Activated CD4-positive, alpha-beta T cell treated with anti-CD3 and anti-CD28 coated beads, Interleukin-10, Interleukin-2, amounts not matched to agents 100 ng/mL and 50 ng/mL, durations not matched to agents 16 hours and 8 hours (primary cell): Measurements from ENCODE around the gene SLC4A5.
"Not testable (repeated sequence)": the region's sequence is repeated elsewhere in the genome, so short reads cannot be mapped to it uniquely, and the experiment has no call there.

ENCODE experiments used
- DNase-seq: peaks from one replicate; pipeline ENCODE4 v3.0.0-alpha.2; 2020

The SLC4A5 gene

DNA sequence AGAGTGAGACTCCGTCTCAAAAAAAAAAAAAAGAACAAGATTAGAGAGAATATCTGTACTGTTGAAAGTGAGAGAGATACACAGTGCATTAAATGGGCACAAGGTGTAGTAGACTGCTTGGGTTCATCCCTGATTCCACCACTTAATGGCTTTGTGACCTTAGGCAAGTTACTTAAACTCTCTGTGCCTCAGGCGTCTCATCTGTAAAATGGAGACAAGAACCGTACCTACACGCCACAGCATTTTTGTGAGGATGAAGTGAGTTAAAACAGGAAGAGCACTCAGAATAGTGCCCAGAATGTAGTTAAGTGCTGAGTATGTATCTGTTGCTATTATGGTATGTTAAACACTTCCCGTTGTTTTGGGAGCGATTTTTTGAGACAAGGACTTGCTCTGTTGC, 80.5 kb downstream of the SLC4A5 start:
- no peak for DNase-seq

DNA sequence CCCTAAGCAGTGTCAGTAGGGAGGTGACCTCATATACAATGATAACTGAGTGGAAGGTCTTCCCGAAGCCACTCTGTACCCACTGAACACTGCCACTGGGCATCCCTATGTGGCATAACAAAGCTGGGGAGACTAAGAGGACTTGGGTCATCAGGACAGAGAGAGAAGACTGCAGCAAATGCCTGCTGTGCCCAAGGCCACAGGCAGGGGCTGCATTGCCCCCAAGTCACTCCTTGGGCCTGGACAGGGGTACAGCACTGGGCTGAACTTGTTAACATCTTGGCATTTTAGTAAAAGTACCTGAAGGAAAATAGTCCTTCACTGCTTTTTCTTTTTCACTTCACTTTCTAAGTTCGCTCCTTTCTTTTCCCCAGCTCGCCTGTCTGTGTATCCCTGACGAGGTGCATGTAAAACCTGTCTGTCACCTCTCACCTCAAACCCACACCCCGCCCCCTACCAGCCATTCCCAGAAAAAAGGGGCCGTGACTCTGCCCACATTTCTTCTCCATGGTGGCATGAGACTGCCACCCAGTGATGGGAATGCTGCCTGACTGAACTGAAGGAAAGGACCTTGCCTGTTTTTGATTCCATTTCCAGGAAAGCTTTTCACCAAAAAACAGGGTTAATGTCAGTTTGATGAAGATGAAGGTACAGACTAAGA, 81.9 kb downstream of the SLC4A5 start:
- DNase-seq, result no peak

DNA sequence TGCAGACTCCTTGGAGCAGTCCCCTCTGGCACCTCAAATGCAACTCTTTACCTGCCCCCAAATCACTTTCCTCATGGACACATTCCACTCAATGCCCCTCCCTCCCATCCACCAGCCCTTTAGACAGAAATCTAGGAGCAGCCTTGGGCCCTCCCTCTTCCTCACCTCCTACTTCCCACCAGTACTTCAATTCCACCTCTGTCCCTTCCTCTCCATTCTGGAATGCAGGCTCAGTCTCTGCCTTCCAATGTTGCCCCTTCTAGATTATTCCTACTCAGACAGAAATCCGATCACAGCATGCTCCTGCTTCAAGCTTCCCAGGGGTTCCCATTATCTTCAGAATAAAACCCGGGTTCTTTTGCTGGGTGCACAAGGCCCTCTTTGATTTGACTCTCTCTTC, 82.7 kb downstream of the SLC4A5 start:
- no peak for DNase-seq

DNA sequence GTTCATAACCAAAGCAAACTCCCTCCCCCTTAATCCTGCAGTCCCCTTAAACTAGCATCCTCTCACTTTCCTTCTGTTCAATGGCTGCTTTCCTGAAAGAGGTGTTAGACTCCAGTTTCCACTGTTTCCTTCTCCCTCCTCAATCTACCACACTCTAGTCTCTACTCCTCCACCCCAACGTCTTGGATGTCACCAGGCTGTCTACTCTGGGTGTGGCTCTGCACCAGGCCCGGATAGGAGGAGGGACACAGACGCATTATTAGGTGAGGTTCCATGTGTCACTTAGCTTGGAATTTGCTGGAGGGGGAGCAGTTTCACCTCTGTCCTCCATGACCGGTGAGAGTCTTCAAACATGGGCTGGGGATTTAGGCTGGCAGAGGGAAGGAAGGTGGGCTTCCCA, 83.5 kb downstream of the SLC4A5 start:
- no peak for DNase-seq

DNA sequence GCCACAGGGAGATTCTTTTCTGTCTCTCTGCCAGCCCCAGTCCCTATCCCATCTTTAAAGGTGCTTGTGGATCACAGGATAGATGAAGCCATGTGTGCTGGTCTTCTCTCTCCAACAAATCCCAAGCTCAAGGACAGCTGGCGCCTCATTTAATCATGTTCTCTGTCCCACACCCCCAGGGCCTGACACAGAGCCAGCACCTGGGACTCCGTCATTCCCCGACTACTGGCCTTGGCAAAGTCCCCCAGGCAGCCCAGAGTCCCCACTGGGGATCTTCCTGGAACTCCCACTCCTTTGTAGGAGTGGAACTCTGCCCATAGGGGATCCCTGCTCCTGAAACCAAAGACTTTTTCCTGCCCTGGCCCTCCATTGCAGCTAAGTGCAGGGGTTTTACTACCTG, 84.0 kb downstream of the SLC4A5 start:
- no peak for DNase-seq

DNA sequence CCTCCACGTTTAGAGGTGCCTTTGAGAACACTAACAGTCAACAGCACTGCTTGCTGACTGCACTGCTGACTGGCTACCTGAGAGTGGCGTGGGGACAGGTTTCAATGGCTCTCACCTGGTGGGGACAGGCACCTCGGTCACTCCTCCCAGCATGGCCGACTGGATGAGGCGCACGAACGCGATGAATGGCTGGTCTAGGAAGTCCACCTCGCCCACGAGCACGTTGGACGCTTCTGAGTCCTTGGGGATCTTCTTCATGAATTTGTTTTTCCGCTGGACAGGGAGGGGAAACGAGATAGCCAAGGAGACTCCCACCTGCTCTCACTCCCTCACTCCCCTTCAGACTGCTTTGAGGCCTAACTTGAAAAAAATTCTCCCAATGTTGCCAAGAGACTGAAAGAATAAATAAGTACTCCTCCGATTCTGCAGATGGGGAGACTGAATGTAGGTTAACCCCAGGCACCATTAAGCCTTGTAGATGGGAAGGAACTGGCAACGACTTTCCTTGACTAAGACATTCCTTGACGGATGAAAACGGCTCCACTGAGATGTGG, 87.5 kb downstream of the SLC4A5 start:
- no peak for DNase-seq

DNA sequence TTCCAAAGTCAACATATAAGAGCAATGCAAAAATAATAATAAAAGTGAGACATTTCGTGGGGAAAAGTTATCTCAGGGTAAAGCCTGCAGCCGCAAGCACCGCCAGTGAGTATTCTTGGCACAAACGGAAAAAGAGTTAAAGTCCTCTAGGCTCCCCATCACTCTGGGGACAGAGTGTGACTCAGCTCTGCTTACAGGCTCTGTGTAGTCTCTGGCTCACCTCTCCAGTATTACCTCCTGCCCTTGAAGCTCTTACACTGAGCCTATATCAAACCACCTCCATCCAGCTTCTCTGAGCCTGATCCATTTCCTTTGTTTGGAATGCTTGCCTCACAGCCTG, 89.3 kb downstream of the SLC4A5 start:
- DNase-seq, result no peak

DNA sequence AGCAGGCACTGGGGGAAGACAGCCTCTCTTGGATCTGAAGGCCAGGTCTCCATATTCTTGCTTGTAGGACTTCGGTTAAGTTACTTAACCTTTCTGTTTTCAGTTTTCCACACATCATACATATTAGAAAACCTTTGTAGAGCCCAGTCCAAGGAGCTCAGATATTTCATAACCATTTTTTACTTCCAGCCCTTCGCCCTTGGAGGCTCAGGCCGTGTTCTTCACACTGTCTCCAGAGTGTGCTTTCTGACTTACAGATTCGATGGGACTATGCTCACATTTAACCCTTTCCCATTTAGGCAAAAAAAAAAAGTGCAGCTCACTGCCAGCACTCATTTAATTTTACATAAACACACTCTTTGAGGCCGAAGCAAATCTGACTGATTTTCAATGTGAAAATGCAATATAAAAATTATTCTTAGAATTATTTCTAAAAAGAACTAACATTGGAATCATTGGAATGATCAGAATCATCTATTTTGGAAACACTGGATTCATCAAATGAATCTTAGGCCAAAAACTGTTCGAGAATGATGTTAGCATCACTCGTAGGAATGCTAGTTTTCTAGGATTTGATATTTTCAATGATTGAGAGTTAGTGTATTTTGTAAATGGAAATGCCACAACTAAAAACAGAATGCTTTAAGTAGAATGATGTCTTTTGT, 89.8 kb downstream of the SLC4A5 start:
- no peak for DNase-seq

DNA sequence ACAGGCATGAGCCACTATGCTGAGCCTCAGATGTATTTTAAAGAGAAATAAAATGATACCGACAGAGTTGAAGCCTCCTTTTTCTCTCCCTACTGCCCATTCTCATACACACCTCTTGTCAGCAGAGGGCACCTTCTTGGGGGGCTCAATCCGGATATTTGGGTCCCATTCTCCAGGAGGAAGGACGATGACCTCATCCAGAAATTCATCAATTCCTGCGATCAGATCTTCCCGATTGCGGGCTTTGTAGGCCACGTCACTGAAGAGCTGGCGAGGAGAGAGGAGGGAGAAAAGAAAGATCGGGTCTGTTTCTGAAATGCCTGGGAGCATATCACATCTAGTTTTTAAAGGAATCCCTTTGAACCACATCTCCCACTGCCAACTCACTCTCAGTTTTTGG, 90.4 kb downstream of the SLC4A5 start:
- DNase-seq, result no peak

DNA sequence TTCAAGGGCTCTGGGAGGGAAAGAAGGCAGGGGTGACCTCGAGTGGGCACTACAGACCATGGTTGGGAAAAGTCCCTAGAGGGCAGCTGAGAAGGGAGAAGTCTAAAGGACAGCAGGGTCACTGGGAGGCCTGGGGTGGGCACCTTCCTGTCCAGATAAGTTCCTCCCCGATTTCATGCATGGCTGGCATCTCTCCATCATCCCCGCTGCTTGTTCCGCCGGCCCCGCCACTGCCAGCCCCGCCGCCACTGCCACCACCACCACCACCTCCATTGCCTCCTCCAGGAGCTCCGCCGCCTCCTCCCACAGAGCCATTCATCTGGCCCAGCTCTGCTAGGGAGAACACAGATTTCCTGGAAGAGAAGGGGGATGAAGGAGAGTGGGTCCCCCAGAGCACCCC, 91.2 kb downstream of the SLC4A5 start:
- no peak for DNase-seq

DNA sequence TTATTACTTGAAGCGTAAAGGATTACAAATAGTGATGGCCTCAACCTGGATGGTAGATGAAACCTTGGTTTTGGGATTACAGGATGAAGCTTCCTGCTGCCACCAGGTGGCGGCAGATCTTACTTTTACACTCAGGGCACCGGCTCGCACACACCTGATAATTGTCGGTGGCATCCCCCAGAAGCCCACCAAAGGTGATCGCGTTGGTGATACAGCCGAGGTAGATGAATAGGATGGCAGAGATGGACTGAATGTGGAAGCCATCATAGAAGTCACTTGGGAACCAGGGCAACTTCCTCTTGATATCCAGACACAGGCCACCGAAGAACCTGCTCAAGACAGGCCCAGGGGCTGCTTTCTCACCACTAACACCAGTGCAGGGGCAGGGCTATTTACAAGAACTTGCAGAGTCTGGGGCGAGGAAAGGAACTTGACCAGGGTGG, 93.0 kb downstream of the SLC4A5 start:
- DNase-seq, result peak; percentile 55

DNA sequence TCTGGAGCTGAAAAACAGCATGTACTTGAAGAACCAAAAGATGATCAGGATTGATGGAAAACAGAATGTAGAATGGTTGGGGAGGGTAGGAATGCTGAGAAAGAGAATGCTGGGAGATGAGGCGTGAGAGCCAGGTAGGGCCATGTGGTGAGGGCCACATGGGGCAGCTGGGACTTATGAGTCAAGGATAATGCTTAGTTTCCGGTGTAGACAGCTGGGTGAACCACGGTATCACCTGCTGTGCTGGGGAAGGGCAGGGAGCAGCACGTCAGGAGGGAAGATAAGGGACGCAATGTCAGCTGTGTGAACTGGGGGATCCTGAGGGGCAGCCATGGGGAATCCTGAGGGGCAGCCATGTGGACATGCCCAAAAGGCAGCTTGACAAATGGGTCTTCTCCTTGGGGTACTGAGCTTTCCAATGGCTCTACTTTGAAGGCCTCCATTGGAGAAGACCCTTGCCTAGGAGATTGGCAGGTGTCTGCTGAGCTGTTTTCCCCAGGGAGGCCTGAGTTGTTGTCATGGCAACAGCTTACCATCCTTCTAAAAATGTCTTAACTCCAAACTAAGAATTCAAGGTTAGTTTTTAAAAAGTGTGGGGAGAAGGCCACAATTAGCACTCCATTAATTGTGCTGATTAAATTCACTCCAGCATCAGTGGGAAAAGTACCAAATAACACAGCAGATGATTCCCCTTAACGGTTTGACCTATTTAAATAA, 93.7 kb downstream of the SLC4A5 start:
- no peak for DNase-seq

DNA sequence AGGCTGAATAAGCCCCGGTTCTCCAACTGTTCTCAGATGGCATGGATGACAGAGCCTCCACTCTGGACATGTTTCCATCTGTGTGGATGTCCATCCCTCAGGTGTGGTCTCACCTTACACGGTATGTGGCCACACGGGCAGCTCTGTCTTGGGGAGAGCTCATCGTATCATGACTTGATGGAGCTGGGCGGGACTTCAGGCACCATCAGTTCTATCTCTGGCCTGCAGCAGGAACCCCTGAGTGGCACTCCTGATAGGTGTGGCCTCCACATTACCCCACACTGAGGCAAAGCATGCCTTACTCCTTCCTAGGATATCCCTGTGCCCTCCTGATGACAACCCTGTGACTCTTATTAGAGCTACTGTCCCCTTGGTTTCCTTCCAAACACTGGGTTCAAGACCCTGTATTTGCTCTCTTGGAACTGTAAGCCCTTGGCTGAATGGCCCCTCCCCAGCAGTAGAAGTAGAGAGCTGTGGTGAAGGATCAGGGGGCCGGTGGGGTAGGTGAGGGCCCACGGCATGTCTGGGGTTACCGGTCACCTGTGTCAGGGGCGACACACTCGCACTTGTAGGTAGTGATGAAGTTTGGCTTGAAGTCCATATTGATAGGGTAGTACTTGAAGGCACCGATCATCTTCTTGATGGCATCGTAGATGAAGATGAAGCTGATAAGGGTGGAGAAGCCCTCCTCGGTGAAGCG, 96.6 kb downstream of the SLC4A5 start:
- no peak for DNase-seq

DNA sequence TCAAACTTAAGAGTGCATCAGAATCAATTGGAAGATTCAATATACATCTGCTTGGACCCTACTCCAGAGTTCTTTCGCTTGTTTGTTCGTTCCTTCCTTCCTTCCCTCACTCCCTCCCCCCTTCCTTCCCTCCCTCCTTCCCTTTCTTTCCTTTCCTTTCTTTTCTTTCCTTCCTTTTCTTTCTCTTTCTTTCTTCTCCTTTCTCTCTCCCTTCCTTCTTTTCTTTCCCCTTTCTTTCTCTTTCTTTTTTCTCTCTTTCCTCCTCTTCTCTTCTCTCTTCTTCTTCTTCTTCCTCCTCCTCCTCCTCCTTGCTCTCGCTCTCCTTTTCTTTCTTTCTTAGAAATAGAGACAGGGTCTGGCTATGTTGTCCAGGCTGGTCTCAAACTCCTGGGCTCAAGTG, 98.9 kb downstream of the SLC4A5 start:
- no peak for DNase-seq

DNA sequence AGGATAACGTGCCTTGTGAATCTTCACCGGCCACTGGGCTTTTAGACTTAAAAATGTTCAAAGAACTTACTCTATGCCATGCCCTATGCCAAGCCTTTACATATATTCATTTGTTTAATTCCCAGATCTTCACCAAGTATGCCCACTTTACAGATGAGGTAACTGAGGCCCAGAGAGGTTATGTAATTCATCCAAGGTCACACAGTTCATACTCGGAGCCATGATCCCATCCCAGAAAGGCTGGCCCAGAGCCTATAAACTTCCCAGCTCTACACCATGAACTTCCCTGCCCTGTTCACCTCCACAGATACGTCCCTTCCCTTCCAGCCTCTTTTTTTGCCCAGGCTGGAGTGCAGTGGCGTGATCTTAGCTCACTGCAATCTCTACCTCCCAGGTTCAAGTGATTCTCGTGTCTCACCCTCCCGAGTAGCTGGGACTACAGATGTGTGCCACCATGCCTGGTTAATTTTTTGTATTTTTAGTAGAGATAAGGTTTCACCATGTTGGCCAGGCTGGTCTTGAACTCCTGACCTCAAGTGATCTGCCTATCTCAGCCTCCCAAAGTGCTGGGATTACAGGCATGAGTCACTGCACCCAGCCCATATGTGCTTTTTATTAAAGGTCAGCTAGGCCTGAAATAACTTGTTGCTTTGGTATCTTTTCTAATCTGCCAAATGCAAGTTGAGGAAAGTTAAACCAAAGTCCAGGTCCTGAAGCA, 100.7 kb downstream of the SLC4A5 start:
- no peak for DNase-seq

DNA sequence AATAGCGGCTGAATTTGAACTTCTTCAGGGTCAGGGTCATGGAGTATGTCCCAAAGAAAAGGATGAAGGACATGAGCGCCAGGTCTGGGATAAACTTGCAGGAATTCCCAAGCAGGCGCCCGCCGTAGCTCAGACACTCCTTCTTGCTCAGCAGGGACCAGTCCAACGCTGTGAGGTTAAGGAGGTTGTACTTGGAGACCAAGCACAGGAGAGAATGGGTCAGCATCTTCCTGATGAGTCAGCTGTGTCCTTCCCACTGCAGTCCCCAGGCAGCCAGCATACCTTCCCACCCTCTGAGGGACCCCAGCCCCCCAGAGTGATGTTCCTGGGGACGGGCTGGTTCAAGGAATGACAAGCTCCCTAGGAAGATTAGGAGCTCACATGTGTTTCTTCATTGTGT, 103.9 kb downstream of the SLC4A5 start:
- no peak for DNase-seq

DNA sequence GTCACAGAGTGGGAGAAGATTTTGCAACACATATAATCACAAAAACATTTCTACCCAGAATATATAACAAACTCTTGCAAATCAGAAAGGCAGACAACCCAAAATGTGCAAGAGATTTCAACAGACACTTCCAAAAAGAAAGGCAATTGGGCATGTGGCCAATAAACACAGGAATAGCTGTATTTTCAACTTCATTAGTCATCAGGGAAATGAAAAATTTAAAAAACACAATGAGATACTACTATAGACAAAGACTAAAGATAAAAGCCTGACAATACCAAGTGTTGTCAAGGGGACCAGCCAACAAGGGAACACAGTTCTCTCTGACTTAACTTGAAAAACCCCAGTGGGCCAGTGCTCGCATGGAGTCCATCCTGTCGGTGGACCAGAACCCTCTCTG, 104.3 kb downstream of the SLC4A5 start:
- DNase-seq, result no peak

DNA sequence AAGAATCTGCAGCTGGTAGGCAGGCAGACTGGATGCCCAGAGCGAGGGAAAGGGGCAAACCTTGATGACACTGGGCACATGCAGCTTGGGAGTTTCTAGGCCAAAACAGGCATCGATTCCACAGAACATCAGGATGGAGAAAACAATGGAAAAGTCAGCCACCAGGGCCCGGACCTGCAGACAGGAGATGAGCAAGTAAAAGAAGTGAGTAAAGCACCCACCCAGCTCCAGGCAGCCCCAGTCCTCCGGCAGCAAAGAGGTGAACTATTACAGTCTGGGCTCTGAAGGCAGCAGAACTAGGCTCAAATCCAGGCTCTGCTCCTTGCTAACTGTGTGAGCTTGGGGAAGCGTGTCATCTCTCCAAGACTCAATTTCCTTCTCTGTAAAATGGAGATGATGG, 108.2 kb downstream of the SLC4A5 start:
- DNase-seq, result no peak

DNA sequence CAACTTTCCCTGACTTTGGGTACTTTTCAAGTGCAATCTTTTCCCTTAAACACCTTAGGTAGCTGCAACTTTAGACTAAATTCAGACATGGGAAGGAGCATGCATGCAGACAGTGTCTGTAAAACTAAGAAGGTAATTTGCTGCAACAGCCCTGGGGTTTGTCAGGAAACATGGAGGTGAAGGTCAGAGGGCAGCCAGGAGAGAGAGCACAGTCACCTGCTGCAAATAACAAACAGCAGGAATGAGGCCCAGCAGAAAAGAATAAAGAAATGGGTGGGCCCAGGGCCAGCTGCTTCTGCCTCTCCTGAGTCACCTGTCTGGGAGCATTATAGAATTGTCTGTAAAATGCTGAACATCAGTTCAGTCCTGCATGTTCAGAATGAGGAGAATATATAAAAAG, 109.6 kb downstream of the SLC4A5 start:
- no peak for DNase-seq

DNA sequence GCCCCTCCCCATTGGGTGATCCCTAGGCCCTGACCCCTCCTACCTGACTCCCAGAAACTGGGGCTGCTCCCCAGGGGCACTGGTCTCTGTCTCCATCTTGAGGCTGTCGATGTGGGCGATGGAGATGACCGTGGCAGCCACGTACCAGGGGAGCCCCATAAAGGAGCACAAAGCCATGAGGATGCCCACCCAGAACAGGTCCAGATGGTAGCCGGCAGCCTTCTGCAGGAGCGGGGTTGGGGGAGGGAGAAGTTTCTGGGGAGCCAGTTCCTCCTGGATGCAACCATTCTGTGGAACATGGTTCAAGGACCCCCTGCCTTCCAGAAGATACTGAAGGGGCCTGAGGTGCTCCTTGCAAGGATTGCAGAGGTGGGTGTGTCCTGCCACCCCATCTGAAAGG, 110.8 kb downstream of the SLC4A5 start:
- DNase-seq, result no peak

DNA sequence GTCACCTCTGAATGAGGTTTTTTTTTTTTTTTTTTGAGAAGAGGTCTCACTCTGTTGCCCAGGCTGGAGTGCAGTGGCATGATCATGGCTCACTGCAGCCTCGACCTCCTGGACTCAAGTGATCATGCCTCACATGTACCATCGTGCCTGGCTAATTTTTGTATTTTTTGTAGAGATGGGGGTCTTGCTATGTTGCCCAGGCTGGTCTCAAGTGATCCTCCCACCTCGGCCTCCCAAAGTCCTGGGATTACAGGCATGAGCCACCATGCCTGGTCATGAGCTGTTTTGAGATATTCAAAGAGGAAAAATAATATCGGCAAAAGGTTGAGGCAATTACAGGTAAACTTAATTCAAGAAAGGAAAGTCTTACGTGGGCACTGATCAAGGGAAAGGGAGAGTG, 113.4 kb downstream of the SLC4A5 start:
- DNase-seq, result not testable (repeated sequence)

DNA sequence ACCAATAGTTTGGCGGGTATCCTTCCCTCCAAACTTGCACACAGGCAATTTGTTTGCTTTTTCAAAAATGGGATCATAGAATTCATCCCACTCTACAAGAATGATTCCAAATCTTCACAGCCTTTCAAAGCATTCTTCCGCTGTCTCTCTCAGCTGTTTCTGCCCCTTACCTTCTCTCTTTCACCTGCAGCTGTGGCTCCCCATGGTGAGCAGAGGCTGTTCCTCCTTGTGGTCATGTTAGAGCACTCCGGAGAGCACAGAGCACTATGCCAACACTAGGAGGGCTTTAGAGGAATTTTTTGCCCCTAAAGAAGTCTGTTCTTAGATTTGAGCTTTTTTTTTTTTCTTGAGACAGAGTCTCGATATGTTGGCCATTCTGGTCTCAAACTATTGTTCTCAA, 114.4 kb downstream of the SLC4A5 start:
- no peak for DNase-seq

DNA sequence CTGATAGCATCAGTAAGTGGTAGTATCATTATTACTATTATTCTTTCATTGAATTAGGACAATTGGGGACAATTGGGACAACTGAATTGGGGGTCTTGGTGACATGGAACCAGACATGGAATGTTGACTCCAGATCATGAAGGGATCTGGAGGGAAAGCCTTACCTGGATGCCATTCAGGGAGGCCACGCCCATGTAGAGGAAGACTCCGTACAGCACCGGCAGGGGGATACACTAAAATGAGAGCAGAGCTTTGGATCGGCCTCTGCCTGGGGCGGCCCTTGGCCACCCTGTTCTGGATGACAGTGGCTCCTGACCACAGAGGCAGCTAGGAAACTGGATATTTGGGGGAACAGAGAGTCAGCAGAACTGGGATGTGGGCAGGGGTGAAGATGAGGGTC, 115.6 kb downstream of the SLC4A5 start:
- DNase-seq, result no peak
